Ovary (tissue), 3 donors: ENCODE results near the gene LIPC.

Experiments
- CTCF ChIP-seq, 3 donors: fragments of 450-650 bp in 2 of 3; fragments of 200-600 bp in 1 of 3; IDR thresholded peaks; one replicate each; pipeline versions ENCODE4 v1.5.1 to v1.8.0; 2016 to 2022; ENCODE audit warnings: antibody characterized with exemption in 3 of 3, mild to moderate bottlenecking in 1 of 3
- POLR2A ChIP-seq: fragments of 450-650 bp; IDR thresholded peaks from one replicate; pipeline ENCODE4 v1.6.1; 2017; ENCODE audit warnings: antibody characterized with exemption, mild to moderate bottlenecking, moderate library complexity
- donor health status: DM: no; HTN: no; CAD: no.

DNA sequence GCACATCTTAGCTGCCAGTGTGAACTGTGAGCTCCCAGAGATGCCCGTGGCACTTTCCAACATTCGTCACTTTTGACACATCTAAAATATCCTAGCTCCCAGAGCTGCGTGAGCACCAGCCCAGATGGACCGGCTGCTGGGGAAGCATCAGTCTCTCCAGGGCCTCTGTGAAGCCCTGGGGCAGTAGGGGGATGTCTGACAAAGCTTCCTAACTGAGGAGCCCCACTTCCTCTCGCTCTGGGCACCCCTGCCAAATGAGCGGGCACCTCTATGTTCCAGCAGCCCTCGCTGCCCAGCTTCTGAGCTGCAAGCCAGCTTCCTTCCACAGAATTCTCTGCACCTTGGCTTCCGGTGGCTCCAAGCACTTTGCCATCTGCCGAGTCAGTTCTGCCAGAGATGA lies 91.1 kb downstream of the LIPC start:
- TF ChIP-seq POLR2A (no peak), CTCF (IDR thresholded peaks at IDR 0.05) (no peak)
